HCT116 (cell line): ENCODE data around the gene VCX. TPM values are rescaled to one million over a fixed set of nuclear protein-coding genes. Genes with fewer than 3 reads are reported as not detected.
A peak's percentile ranks its signal among the peaks of the same experiment; 100 is the strongest.

Experiments used
- ATAC-seq: fragments of 200-7000 bp; cut with Tn5 transposase; 2 replicates; pipeline ENCODE4 v1.9.1; 2020; ENCODE audit warnings: mild to moderate bottlenecking, moderate library complexity
- BruUV-seq: library from RNA; stranded (reverse); fragments of 400-500 nt; replicated peaks from 2 replicates; lab custom pipeline; 2021; lab: Mats Ljungman, UMichigan
- CTCF ChIA-PET: fragments of 300-600 bp; sonication (Branson Sonifier 250); formaldehyde crosslinking; loops from one replicate; lab custom pipeline; 2021; ENCODE audit warnings: antibody characterized with exemption; lab: Charles Lee
- POLR2A ChIA-PET: fragments of 300-600, 350-600 bp; sonication (Branson Sonifier 250); formaldehyde crosslinking; loops from one replicate; lab custom pipeline; 2021; ENCODE audit warnings: antibody characterized with exemption; lab: Charles Lee
- RAD21 ChIA-PET, 2 experiments: fragments of 300-600 bp; sonication (Branson Sonifier 250); formaldehyde crosslinking; loops; one replicate each; lab custom pipeline; 2023; ENCODE audit warnings: low total read pairs in 2 of 2; ENCODE audit not compliant: uncharacterized antibody in 2 of 2, unreplicated experiment in 2 of 2, low non-redundant PET in 1 of 2; lab: Charles Lee
- DNase-seq: peaks from one replicate; pipeline ENCODE4 v3.0.0-alpha.2; 2010; ENCODE audit warnings: low read depth, low spot score
- H2AFZ ChIP-seq: fragments of 200-600 bp; shearing (Covaris generic), sonication (generic); 2 replicates; pipeline ENCODE4 v1.6.1; 2017; ENCODE audit warnings: low read depth, mixed run types, mixed read lengths, antibody characterized with exemption, low read length; ENCODE audit not compliant: poor library complexity, severe bottlenecking
- H3K27ac ChIP-seq: 2 replicates; pipeline ENCODE4 v1.5.1; 2012; ENCODE audit warnings: low read depth, low read length
- H3K27me3 ChIP-seq: fragments of 200-600 bp; sonication (generic); 2 replicates; pipeline ENCODE4 v1.6.1; 2016; ENCODE audit warnings: mixed run types, low read length, mixed read lengths; ENCODE audit not compliant: insufficient read depth
- H3K36me3 ChIP-seq, 2 experiments: fragments of 200-500 bp in 1 of 2; fragments of 200-600 bp in 1 of 2; sonication (Bioruptor generic) in 1 of 2; sonication (generic) in 1 of 2; 2 replicates each; pipeline versions ENCODE4 v1.5.1 to v1.6.1; 2014 to 2016; ENCODE audit warnings: low read length in 2 of 2, inconsistent platforms in 1 of 2, mixed read lengths in 1 of 2, mixed run types in 1 of 2; ENCODE audit not compliant: insufficient read depth in 2 of 2, control insufficient read depth in 1 of 2
- H3K4me1 ChIP-seq, 2 experiments: fragments of 200-600 bp in 1 of 2; sonication (generic) in 1 of 2; 2 replicates each; pipeline versions ENCODE4 v1.5.1 to v1.6.1; 2012 to 2017; ENCODE audit warnings: low read length in 2 of 2, inconsistent platforms in 1 of 2, mild to moderate bottlenecking in 1 of 2, mixed read lengths in 1 of 2, mixed run types in 1 of 2, moderate library complexity in 1 of 2; ENCODE audit not compliant: insufficient read depth in 2 of 2, control insufficient read depth in 1 of 2
- H3K4me2 ChIP-seq: fragments of 200-600 bp; sonication (generic); 2 replicates; pipeline ENCODE4 v1.6.1; 2017; ENCODE audit warnings: mixed run types, low read length, mixed read lengths
- H3K4me3 ChIP-seq, 2 experiments: fragments of 200-600 bp in 1 of 2; sonication (generic) in 1 of 2; replicated peaks in 1 of 2; 2 replicates each; pipeline ENCODE4 v1.5.1; 2011 to 2016; ENCODE audit warnings: low read length in 2 of 2, control low read depth in 1 of 2, low read depth in 1 of 2, mild to moderate bottlenecking in 1 of 2, mixed read lengths in 1 of 2, mixed run types in 1 of 2
- H3K79me2 ChIP-seq: fragments of 200-600 bp; sonication (generic); 2 replicates; pipeline ENCODE4 v1.6.1; 2017; ENCODE audit warnings: mild to moderate bottlenecking, mixed run types, low read length, moderate library complexity, mixed read lengths; ENCODE audit not compliant: insufficient read depth
- H3K9ac ChIP-seq: fragments of 200-600 bp; sonication (generic); 2 replicates; pipeline ENCODE4 v1.6.1; 2016; ENCODE audit warnings: low read length, mixed read lengths
- H3K9me2 ChIP-seq: fragments of 200-600 bp; sonication (generic), shearing (Covaris generic); 2 replicates; pipeline ENCODE4 v1.6.1; 2017; ENCODE audit warnings: mixed run types, mild to moderate bottlenecking, moderate library complexity; ENCODE audit not compliant: insufficient read depth
- H3K9me3 ChIP-seq, 2 experiments: fragments of 200-500 bp in 1 of 2; fragments of 200-600 bp in 1 of 2; sonication (Bioruptor generic) in 1 of 2; sonication (generic) in 1 of 2; 2 replicates each; pipeline ENCODE4 v1.6.1; 2014 to 2017; ENCODE audit warnings: low read length in 2 of 2, mixed read lengths in 2 of 2, inconsistent platforms in 1 of 2, low read depth in 1 of 2, mild to moderate bottlenecking in 1 of 2, mixed run types in 1 of 2, moderate library complexity in 1 of 2; ENCODE audit not compliant: control insufficient read depth in 1 of 2, insufficient read depth in 1 of 2
- H4K20me1 ChIP-seq: fragments of 200-600 bp; sonication (generic), shearing (Covaris generic); 2 replicates; pipeline ENCODE4 v1.6.1; 2017; ENCODE audit warnings: mixed run types, mild to moderate bottlenecking, moderate library complexity; ENCODE audit not compliant: insufficient read depth
- CTCF ChIP-seq, 3 experiments: fragments of 200-600 bp in 1 of 3; sonication (generic) in 1 of 3; IDR thresholded peaks in 2 of 3; conservative IDR thresholded peaks in 1 of 3; 2 replicates each; pipeline ENCODE4 v1.5.1; 2012 to 2017; ENCODE audit warnings: low read depth in 2 of 3, low read length in 2 of 3, antibody characterized with exemption in 1 of 3, borderline replicate concordance in 1 of 3, control low read depth in 1 of 3, mild to moderate bottlenecking in 1 of 3, mixed read lengths in 1 of 3, mixed run types in 1 of 3, moderate library complexity in 1 of 3; ENCODE audit not compliant: insufficient read depth in 1 of 3
- JUND ChIP-seq: IDR thresholded peaks from 2 replicates; pipeline ENCODE4 v1.6.1; 2012
- RAD21 ChIP-seq: IDR thresholded peaks from 2 replicates; pipeline ENCODE4 v1.6.1; 2012; ENCODE audit warnings: low read depth, mild to moderate bottlenecking
- intact Hi-C: fragments of 100-400 bp; cut with micrococcal nuclease; formaldehyde crosslinking; loops from 2 replicates; pipeline ENCODE4 v1.10.0; 2022
- total RNA-seq: library from RNA; stranded (reverse); gene quantifications from one replicate; pipeline ENCODE4 v1.2.1, GENCODE V29; 2021; ENCODE audit not compliant: unreplicated experiment

The VCX gene
- total RNA-seq, 1 experiment from 2014 or later = not detected

GRCh38 chrX:7841084-7841805 lies 1.7 kb upstream of the VCX start:
- no peaks in the 10 kb centered on the region for H3K4me1 ChIP-seq
- intact Hi-C loops = no loop called here
- H4K20me1 ChIP-seq = no peaks in the 10 kb centered on the region
- no peaks in the 10 kb centered on the region for H3K79me2 ChIP-seq
- ChIA-PET RAD21 (no interaction called here), CTCF (no interaction called here)
- no peaks in the 10 kb centered on the region for H3K36me3 ChIP-seq
- H3K27me3 ChIP-seq = no peaks in the 10 kb centered on the region
- no peak overlapping the region for H2AFZ ChIP-seq
- no peak overlapping the region for H3K4me3 ChIP-seq
- H3K9ac ChIP-seq = no peak overlapping the region
- BruUV-seq = no TSS peak
- H3K9me2 ChIP-seq = no peaks in the 10 kb centered on the region
- H3K27ac ChIP-seq = no peak overlapping the region
- ATAC-seq (no peak), DNase-seq (no peak)
- no peak overlapping the region for H3K4me2 ChIP-seq
- no peak for TF ChIP-seq RAD21
- TF ChIP-seq, all 23 proteins: peak for 0
- POLR2A ChIA-PET = no interaction called here
- no peaks in the 10 kb centered on the region for H3K9me3 ChIP-seq

GRCh38 chrX:7852166-7852565 lies 9.2 kb downstream of the VCX start:
- Histone ChIP-seq H3K9me2 (no peaks in the 10 kb centered on the region), H3K36me3 (no peaks in the 10 kb centered on the region), H3K27me3 (no peaks in the 10 kb centered on the region), H3K4me2 (no peak overlapping the region), H2AFZ (no peak overlapping the region), H3K79me2 (no peaks in the 10 kb centered on the region), H3K27ac (no peak overlapping the region), H3K9me3 (no peaks in the 10 kb centered on the region), H3K4me1 (no peaks in the 10 kb centered on the region), H3K4me3 (no peak overlapping the region), H3K9ac (no peak overlapping the region), H4K20me1 (no peaks in the 10 kb centered on the region)
- intact Hi-C loops = no loop called here
- no TSS peak for BruUV-seq
- CTCF ChIA-PET = no interaction called here
- TF ChIP-seq JUND (no peak), CTCF (IDR thresholded peaks at IDR 0.05 in 2 of 3, conservative IDR thresholded peaks at IDR 0.05 in 1 of 3; ENCODE audit: borderline replicate concordance in 1 of 3, insufficient read depth in 1 of 3, low read depth in 2 of 3, low read length in 2 of 3) (peak in 1 of 3 experiments; percentile 4; a peak in 1 of 6 replicates)
- 0 out of 2 replicates have a peak, but pooled peaks have one; percentile 47 for ATAC-seq
- DNase-seq = no peak
- RAD21 ChIA-PET = no interaction called here
- POLR2A ChIA-PET = no interaction called here
